ENCODE results near the gene SULF2.

DNA sequence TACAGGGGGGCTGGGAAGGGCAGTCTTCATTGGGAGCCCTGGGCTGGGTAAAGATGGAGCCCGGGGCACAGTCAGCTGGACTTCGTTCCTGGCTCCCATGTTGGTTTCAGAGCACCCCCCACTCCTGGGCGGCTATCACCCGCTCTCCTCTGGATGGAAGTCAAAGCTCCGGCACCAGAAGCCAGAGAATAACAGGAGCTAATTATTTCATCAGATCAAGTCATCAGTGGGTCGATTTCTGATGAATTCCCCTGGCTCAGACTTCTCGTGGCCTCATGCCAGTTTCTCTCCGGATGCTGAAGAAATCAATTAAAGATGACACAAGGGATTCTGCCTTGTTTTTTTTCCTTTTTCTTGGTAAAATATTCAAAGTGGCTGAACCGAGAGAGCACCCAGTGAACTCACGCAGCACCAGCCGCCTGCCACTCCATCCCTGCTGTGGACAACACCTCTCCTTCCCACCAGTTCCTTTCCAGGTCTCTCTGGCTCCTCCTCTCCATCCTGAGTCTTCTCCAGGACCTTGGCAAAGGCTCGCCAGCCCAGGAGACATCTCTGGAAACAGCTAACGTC lies 22.5 kb downstream of the SULF2 start:
- TF ChIP-seq POLR2A (IDR thresholded peaks at IDR 0.05): no peak
- TF ChIP-seq, protein P1, sequence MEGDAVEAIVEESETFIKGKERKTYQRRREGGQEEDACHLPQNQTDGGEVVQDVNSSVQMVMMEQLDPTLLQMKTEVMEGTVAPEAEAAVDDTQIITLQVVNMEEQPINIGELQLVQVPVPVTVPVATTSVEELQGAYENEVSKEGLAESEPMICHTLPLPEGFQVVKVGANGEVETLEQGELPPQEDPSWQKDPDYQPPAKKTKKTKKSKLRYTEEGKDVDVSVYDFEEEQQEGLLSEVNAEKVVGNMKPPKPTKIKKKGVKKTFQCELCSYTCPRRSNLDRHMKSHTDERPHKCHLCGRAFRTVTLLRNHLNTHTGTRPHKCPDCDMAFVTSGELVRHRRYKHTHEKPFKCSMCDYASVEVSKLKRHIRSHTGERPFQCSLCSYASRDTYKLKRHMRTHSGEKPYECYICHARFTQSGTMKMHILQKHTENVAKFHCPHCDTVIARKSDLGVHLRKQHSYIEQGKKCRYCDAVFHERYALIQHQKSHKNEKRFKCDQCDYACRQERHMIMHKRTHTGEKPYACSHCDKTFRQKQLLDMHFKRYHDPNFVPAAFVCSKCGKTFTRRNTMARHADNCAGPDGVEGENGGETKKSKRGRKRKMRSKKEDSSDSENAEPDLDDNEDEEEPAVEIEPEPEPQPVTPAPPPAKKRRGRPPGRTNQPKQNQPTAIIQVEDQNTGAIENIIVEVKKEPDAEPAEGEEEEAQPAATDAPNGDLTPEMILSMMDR (IDR thresholded peaks at IDR 0.05): no peak

All from body of pancreas (tissue), 4 donors.